Measurements from ENCODE around the gene COQ5.

DNA sequence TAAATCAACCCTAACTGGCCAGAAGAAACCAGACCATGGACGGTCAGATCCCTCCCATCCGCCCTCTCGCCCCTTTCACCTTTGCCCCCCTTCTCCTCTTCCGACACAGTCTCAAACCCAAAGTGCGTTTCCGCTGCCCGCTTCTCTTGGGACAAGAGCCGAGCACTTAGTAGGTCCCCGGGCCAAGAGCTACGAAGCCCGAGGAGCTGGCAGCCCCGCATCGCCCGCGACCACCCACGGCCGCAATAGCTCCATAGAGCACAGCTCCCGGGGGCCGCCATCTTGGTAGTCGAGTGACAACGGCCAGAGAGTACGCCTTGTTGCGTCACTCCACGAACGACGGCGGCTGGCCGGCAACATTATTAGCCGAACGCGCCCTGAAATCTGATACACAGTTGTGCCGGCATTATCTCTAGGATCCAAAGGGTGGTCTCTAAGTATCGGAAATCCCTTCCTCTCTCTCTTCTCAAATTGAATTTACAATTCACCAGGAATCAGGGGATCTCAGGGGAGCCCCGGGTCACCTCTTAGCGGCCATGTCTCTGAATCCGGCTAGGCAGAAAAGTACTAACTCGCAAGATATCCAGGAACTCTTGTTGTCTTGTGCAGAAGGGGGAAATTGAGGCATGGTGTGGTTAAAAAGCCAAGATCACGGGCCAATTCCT is at the start of gene COQ5:
- TF ChIP-seq, protein P1, sequence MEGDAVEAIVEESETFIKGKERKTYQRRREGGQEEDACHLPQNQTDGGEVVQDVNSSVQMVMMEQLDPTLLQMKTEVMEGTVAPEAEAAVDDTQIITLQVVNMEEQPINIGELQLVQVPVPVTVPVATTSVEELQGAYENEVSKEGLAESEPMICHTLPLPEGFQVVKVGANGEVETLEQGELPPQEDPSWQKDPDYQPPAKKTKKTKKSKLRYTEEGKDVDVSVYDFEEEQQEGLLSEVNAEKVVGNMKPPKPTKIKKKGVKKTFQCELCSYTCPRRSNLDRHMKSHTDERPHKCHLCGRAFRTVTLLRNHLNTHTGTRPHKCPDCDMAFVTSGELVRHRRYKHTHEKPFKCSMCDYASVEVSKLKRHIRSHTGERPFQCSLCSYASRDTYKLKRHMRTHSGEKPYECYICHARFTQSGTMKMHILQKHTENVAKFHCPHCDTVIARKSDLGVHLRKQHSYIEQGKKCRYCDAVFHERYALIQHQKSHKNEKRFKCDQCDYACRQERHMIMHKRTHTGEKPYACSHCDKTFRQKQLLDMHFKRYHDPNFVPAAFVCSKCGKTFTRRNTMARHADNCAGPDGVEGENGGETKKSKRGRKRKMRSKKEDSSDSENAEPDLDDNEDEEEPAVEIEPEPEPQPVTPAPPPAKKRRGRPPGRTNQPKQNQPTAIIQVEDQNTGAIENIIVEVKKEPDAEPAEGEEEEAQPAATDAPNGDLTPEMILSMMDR (IDR thresholded peaks at IDR 0.05; ENCODE audit: low read depth, low read length, poor library complexity, severe bottlenecking): no peak
- no peak for TF ChIP-seq EZH2phosphoT487 (IDR thresholded peaks at IDR 0.05; ENCODE audit: borderline replicate concordance, low read length)
